ENCODE data around the gene LBR. TPM values are rescaled to one million over a fixed set of nuclear protein-coding genes. Genes with fewer than 3 reads are reported as not detected.

LBR gene
- total and polyA plus RNA-seq, 11 donors, result 4.3 to 37.8 (median 8.2) TPM

DNA sequence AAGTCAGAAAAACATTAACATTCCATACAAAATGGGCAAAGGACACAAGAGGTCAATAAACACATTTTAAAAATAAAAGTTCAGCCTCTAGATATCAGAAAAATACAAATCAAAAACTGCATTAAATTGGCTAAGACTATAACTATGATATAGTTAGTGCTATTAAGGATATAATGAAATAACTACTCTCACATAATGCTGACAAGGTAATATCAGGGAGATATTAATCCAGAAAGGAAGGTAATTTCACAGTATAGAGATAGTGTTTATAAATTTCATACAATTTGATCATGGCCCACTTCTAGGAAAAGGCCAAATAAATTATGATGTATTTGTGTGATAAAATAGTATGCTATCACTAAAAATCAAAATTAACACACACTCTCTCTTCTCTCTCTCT lies 61.8 kb downstream of the LBR start:
- H3K9me3 ChIP-seq, result no peaks in the 10 kb centered on the region
- no peak for ATAC-seq
- no peak for DNase-seq
- no peaks in the 10 kb centered on the region for H3K36me3 ChIP-seq
- no peak overlapping the region for H3K27ac ChIP-seq
- no peak overlapping the region for H3K4me3 ChIP-seq
- intact Hi-C loops (cut with DNase I), result no loop called here
- TF ChIP-seq, protein P1, sequence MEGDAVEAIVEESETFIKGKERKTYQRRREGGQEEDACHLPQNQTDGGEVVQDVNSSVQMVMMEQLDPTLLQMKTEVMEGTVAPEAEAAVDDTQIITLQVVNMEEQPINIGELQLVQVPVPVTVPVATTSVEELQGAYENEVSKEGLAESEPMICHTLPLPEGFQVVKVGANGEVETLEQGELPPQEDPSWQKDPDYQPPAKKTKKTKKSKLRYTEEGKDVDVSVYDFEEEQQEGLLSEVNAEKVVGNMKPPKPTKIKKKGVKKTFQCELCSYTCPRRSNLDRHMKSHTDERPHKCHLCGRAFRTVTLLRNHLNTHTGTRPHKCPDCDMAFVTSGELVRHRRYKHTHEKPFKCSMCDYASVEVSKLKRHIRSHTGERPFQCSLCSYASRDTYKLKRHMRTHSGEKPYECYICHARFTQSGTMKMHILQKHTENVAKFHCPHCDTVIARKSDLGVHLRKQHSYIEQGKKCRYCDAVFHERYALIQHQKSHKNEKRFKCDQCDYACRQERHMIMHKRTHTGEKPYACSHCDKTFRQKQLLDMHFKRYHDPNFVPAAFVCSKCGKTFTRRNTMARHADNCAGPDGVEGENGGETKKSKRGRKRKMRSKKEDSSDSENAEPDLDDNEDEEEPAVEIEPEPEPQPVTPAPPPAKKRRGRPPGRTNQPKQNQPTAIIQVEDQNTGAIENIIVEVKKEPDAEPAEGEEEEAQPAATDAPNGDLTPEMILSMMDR (IDR thresholded peaks at IDR 0.05), result no peak
- no peak for TF ChIP-seq POLR2A (IDR thresholded peaks at IDR 0.05)
- H3K27me3 ChIP-seq, result peaks cover 0 to 38% (median 0%) of the 10 kb centered on the region in 9 donors
- H3K4me1 ChIP-seq, result no peaks in the 10 kb centered on the region

DNA sequence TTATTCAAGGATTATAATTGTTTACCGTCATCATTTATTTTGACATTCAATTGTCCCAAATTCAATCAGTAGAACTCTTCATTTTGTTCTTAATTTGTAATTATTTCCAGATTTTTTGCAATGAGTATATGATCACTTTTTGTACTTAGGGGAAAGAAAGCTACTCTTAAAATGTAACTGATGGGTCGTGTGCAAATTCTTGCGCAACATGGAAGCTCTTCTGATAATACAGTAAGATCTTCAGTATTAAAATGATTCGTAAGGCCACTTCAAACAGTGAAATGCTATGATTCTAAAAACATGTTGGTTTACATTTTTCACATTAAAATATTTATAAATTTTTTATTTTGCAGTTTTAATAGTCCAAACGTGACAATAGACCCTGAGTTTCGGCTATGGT lies 63.4 kb downstream of the LBR start:
- H3K27me3 ChIP-seq, result peaks cover 0 to 33% (median 0%) of the 10 kb centered on the region in 9 donors
- ATAC-seq, result no peak
- TF ChIP-seq, protein P1 (IDR thresholded peaks at IDR 0.05), result no peak
- no peak for TF ChIP-seq POLR2A (IDR thresholded peaks at IDR 0.05)
- intact Hi-C loops (cut with DNase I), result no loop called here
- H3K27ac ChIP-seq, result no peak overlapping the region
- no peak overlapping the region for H3K4me3 ChIP-seq
- no peaks in the 10 kb centered on the region for H3K36me3 ChIP-seq
- H3K4me1 ChIP-seq, result no peaks in the 10 kb centered on the region
- no peak for DNase-seq
- no peaks in the 10 kb centered on the region for H3K9me3 ChIP-seq
- WGBS, 4 donors, result 92 to 94% (median 93%) methylated on average over 6 of the region's 6 CpGs

DNA sequence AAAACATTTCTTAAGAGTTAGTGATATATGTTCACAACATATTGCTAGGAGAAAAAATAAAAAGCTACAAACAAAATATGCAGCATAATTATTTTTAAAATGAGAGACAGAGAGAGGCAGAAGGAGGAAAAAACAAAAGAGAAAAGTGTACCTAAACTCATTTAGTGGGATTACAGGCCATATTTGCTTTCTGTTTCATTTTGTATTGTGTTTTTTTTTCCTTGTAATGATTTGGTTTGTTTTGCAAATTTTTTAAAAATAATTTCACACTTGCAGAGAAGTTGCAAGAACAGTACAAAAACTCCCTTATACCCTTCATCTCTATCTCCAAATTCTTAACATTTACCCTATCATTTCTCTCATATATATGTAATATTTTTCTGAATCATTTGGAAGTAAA lies 65.0 kb downstream of the LBR start:
- DNase-seq, result no peak
- peaks cover 0 to 29% (median 0%) of the 10 kb centered on the region in 9 donors for H3K27me3 ChIP-seq
- H3K4me1 ChIP-seq, result no peaks in the 10 kb centered on the region
- TF ChIP-seq POLR2A (IDR thresholded peaks at IDR 0.05), result no peak
- TF ChIP-seq, protein P1 (IDR thresholded peaks at IDR 0.05), result no peak
- intact Hi-C loops (cut with DNase I), result no loop called here
- no peak for ATAC-seq
- H3K27ac ChIP-seq, result no peak overlapping the region
- H3K9me3 ChIP-seq, result no peaks in the 10 kb centered on the region
- no peaks in the 10 kb centered on the region for H3K36me3 ChIP-seq
- no peak overlapping the region for H3K4me3 ChIP-seq

DNA sequence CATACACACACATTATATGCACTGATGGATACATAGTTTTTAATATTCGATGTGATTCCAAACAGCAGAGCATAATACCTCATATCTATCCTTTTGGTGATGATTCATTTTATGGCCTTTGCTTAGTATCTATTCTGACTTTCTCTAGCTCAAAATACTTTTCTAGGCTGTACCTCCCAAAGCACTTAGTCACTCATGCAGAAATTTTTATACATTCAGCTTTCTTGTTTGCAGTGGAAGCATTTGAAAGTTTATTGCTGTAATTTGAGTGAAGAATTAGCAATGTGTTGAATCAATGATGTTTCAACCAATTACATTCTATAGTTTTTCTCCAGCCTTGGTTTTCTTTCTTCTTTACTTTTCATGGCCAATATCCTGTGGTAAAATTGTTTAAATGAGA lies 66.7 kb downstream of the LBR start:
- TF ChIP-seq, protein P1 (IDR thresholded peaks at IDR 0.05), result no peak
- TF ChIP-seq POLR2A (IDR thresholded peaks at IDR 0.05), result no peak
- no peak overlapping the region for H3K27ac ChIP-seq
- ATAC-seq (no peak), DNase-seq (no peak)
- intact Hi-C loops (cut with DNase I), result no loop called here
- peaks cover 0 to 22% (median 0%) of the 10 kb centered on the region in 9 donors for H3K27me3 ChIP-seq
- no peaks in the 10 kb centered on the region for H3K9me3 ChIP-seq
- 91 to 99% (median 96%) methylated on average over 1 of the region's 1 CpG for WGBS, 4 donors
- no peak overlapping the region for H3K4me3 ChIP-seq
- H3K36me3 ChIP-seq, result no peaks in the 10 kb centered on the region
- H3K4me1 ChIP-seq, result no peaks in the 10 kb centered on the region

Data from heart left ventricle (tissue), 16 donors.